Omental fat pad (tissue), 4 donors: Measurements from ENCODE around the gene EIF4EBP2. TPM values are rescaled to one million over a fixed set of nuclear protein-coding genes. Genes with fewer than 3 reads are reported as not detected.

Experiments
- ATAC-seq: fragments of 150-250 bp; one replicate; pipeline ENCODE4 v1.9.1; 2016; ENCODE audit warnings: mild to moderate bottlenecking, moderate library complexity; ENCODE audit not compliant: low FRiP score
- DNase-seq: peaks from one replicate; pipeline ENCODE4 v3.0.0-alpha.2; 2019; ENCODE audit warnings: low spot score
- total RNA-seq, 4 donors: library from RNA; depleted of rRNA; stranded (reverse); fragments of >200 nt; gene quantifications; one replicate each; pipeline ENCODE4 v1.1.0, GENCODE V29; 2016
- TF ChIP-seq, protein P1 (sequence below), 3 donors: fragments of 450-650 bp; IDR thresholded peaks; one replicate each; pipeline ENCODE4 v1.5.1; 2016 to 2017; ENCODE audit warnings: antibody characterized with exemption in 3 of 3, mild to moderate bottlenecking in 3 of 3, moderate library complexity in 2 of 3

The EIF4EBP2 gene
- total RNA-seq, 4 donors from 2014 or later = 104 to 195 (median 141) TPM

DNA sequence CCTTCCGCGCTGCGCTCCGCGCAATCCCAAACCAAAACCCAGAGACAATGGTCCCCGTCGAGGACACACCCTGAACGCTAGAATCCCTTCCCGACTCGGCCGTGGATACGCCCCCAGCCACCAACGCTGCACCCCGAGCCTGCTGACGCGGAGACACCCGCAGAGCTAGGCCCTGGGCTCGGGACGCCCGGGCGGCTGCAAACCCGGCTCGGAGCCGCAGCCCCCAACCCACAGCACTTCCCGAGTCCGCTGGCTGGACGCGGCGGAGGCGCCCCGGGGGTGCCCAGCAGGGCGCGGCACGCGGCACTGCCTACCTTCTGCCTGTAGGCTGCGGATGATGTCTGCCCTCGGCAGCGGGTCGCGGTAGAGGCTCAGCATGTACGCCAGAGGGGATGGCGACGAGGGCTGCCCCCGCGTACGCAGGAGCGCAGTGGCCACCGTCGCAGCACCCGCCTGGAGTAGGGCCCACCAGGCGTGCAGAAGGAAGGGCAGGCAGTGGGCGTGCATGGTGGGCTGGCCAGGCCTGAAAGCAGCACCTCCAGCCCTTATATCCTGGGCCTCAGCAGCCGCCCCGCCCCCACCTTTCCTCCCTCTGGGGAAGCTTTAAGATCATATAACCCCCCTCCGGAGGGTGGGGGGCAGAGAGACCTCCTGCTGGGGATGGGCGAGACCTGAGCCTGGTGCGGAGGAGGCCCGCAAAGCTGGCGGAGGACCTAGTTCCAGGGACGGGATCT lies 37.4 kb downstream of the EIF4EBP2 start, which contains the start of gene NODAL:
Gene NODAL, minus strand, starts transcription at position 521 of the 734 bp plus-strand sequence. Its CDS starts 14 bp downstream, at position 507.
- DNase-seq (no peak), ATAC-seq (peak; percentile 34)
- TF ChIP-seq, protein P1, sequence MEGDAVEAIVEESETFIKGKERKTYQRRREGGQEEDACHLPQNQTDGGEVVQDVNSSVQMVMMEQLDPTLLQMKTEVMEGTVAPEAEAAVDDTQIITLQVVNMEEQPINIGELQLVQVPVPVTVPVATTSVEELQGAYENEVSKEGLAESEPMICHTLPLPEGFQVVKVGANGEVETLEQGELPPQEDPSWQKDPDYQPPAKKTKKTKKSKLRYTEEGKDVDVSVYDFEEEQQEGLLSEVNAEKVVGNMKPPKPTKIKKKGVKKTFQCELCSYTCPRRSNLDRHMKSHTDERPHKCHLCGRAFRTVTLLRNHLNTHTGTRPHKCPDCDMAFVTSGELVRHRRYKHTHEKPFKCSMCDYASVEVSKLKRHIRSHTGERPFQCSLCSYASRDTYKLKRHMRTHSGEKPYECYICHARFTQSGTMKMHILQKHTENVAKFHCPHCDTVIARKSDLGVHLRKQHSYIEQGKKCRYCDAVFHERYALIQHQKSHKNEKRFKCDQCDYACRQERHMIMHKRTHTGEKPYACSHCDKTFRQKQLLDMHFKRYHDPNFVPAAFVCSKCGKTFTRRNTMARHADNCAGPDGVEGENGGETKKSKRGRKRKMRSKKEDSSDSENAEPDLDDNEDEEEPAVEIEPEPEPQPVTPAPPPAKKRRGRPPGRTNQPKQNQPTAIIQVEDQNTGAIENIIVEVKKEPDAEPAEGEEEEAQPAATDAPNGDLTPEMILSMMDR (IDR thresholded peaks at IDR 0.05) = no peak

DNA sequence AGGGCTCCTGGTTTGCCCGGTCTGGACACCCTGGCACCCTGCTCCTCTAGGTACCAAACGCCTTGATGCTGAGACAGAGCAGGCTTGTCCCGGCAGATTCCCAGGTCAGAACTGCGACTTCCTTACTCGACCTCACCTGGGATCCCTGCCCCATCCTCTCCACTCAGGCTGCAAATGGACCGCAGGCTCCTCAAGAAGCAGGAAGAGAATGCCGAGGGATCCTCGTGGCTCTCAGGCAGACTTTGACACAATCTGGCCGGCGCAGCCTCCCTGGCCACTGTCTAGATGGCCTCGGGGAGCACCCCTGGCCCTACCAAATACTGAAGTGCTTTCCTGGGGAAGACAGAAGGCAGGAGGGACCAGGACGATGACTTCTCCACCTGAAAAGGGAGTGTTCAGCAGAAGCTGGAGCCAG lies 38.0 kb downstream of the EIF4EBP2 start:
- TF ChIP-seq, protein P1 (IDR thresholded peaks at IDR 0.05) = no peak
- no peak for ATAC-seq

DNA sequence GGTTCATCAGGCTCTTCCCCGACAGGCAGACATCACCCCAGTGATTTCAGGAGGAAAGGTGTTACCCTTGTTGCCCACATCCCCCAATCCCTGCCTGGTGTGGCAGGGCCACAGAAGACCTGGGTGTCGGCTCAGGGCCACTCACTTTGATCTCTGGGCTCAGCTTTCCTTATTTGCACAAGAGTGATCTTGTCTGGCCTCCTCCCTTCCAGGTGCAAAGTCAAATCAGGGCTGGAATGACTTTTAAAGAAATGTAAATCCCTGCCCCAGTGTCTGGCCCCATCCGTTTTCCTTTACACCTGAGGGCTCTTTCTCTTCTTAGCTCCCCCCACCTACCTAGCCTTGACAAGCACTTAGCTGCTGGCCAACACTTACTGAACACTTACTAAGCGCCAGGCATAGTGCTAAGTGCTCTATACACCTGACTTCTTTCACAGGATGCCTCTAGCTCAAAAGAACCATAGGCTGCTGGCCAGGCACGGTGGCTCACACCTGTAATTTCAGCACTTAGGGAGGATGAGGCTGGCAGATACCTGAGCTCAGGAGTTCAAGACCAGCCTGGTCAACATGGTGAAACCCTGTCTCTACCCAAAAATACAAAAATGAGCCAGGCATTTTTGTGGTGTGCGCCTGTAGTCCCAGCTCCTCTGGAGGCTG lies 38.5 kb downstream of the EIF4EBP2 start:
- ATAC-seq (no peak), DNase-seq (no peak)
- TF ChIP-seq, protein P1 (IDR thresholded peaks at IDR 0.05) = no peak

More for the DNA sequence above, 38.0 kb downstream of the EIF4EBP2 start:
- DNase-seq = no peak

GRCh38 chr10:70444744-70445143 lies 40.8 kb downstream of the EIF4EBP2 start:
- ATAC-seq (no peak), DNase-seq (no peak)
- TF ChIP-seq, protein P1 (IDR thresholded peaks at IDR 0.05) = no peak

GRCh38 chr10:70445718-70446657 lies 42.0 kb downstream of the EIF4EBP2 start:
- ATAC-seq = peak; percentile 63
- TF ChIP-seq, protein P1 (IDR thresholded peaks at IDR 0.05) = no peak
- no peak for DNase-seq

DNA sequence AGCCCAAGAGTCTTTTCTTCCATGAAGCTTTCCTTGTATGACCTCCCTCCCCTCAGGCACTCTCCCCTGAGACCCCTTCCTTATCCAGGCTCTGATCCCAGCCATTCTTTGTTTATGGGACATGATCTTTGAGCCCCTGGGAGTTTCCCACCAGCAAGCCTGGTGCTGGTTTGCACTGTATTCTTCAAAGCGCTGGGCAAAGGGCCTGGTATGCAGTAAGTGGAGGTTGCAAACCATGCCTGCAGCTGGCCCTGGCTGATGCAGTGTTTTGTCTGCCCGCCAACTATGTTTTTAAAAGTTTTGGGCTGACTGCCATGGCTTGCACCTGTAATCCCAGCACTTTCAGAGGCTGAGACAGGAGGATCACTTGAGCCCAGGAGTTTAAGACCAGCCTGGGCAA lies 44.3 kb downstream of the EIF4EBP2 start:
- TF ChIP-seq, protein P1 (IDR thresholded peaks at IDR 0.05) = no peak
- DNase-seq (no peak), ATAC-seq (no peak)
